GM21423 (cell line): ENCODE data around the gene KCNJ1.

ENCODE experiments used
- ATAC-seq: cut with Tn5 transposase; IDR thresholded peaks from one replicate; pipeline ENCODE4 v1.9.1; 2021; ENCODE audit warnings: mild to moderate bottlenecking, moderate library complexity; ENCODE audit not compliant: unreplicated experiment

KCNJ1 gene

DNA sequence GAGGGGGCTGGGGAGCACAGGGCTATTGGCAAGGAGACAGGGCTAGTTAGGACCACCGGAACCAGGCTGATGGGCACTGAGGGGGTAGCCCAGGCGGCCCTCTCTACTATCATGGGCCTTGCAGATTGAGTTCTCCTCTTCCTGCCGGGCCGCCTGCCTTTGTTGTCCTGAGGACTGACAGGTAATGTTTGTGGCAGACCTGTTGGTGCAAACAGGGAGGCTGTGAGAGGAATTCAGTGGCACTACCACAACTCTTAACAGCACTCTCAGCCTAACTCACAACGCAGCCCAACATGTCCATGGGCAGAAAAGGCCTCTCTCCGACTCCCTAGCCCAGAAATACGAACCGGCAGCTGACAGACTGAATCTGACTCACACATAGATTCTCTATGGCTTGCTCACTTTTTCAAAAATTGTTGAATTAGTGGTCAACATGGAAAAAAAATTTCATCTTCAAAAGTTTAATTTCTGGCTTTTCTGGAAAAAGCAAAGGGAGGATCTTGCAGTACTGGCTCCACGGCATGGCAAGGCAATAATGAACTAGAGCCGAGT lies 35.5 kb upstream of the KCNJ1 start:
- ATAC-seq = no peak

DNA sequence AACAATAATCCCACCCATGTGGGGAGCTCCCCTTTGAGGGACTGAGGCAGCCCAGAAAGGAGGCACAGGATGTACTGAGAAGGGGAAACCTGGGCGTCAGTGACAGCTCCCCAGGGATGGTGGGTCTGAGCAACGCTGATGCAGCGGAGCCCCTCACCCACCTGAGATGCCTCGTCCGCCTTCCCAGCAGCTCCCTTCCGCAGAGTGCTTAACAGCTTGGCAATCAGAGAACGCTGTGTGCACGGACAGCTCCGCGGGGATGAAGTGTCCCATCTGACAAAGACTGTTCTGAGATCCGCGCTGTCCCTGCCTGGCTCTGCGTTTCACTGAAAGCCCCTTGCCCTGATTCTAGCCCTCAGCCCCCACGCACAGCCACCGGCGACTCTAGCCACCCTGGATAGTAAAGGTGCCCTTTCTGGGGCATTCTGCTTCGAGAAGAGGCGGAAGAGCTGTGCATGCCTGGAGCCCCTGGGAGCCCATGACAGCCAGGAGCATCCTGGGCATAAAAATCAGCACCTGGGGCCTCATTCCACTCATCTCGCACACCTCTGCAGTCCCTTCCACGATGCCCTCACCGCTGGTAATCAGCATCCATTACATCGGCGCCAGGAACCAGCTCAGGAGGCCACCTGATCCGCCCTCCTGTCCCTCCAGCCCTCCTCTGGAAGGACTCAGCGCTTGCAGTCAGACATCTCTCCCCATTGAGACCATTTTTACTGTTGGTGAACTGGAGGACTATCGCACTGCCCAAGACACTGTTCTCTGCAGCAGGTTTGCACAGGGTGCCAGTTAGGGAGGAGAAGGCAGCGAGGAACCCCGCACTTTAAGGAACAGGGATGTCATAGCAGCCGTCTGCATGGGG lies 34.8 kb upstream of the KCNJ1 start:
- no peak for ATAC-seq

GRCh38 chr11:128900468-128900867 lies 33.4 kb upstream of the KCNJ1 start:
- no peak for ATAC-seq

GRCh38 chr11:128898580-128899344 lies 31.7 kb upstream of the KCNJ1 start:
- no peak for ATAC-seq

DNA sequence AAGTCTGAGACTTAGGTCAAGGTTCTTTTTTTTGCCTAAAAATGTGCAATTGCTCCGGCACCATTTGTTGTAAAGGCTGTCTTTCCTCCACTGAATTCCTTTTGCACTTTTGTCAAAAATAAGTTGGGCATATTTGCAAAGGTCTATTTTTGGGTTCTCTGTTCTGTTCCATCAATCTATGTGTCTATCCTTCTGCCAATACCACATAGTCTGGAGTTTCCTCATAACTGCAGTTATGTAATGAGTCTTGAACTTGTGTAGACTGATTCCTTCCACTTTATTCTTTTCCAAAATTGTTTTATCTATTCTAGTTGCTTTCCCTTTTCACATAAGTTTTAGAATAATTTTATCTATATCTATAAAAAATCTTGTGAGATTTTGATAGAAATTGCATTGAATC lies 30.7 kb upstream of the KCNJ1 start:
- ATAC-seq = no peak

- no peak for ATAC-seq
Observed at GRCh38 chr11:128896356-128896755, 29.3 kb upstream of the KCNJ1 start.

- ATAC-seq = no peak
Observed at GRCh38 chr11:128895526-128895925, 28.4 kb upstream of the KCNJ1 start.

DNA sequence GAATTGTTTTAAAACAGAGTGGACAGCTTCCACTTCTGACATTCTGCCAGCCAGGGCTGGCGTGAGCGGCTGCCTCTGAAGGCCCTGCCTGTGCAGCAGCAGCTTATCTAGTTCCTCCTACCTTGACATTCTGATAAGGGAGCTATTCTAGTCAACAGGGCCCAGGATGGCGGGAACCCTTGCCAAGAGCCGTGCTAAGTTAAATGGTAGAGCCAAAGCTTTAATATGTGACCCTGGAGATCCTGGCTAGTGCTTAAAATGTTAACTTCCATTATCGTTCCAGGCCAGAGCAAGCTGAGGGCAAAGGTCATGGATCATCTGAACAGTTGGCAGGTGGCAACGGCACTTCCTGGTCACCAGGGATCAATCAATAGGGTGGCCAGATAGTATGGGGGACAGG lies 27.6 kb upstream of the KCNJ1 start:
- ATAC-seq = no peak

DNA sequence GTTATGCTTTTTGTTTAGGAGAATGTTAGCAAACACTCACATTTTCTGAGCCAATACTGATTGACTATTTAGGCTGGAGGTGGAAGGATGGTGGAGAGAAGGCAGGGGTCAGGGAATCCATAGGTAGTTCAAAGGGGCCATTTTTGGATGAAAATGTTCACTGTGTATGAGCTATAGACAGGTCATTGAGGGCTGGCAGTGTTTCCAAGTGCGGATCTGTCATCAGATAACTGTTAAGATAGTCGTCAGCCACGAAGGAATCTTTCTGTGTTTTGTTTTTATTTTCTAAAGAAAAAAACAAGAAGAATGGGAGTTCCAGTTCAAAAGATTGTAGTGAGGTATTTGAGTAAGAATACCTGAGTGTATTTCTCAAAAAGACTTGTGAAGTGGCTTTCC lies 27.2 kb upstream of the KCNJ1 start:
- no peak for ATAC-seq

- peak; percentile 79 for ATAC-seq
Observed at GRCh38 chr11:128893578-128894285, 26.6 kb upstream of the KCNJ1 start.

DNA sequence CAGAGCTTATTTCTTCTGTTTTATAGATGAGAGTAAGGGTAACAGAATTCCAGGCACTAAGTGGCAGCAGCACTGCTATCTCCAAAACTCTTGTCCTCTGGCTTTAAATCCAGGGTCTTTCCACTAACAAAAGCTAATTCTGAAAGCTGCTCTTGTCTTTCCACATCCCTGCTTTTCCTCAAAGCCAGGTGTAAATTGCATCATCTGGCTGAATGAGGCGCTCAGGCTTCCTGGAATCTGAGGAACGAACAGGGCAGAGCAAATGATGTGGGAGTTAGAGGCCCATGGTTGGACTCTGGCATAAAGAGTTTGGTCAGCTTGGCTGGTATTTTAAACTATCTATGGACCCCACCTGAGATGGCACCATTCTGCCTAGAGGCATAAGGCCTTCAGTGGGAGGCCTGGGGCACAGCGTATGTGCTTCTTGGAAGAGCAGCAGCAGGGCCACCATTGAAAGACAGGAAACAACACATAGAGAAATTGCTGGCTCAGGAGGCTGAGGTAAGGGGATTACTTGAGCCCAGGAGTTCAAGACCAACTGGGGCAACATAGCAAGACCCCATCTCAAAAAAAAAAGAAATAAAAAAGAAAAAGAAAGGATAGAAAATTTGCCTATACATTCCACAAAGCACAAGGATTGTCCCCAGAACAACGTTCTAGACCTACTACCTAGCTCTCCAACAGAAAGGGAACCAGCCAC lies 25.9 kb upstream of the KCNJ1 start:
- no peak for ATAC-seq

DNA sequence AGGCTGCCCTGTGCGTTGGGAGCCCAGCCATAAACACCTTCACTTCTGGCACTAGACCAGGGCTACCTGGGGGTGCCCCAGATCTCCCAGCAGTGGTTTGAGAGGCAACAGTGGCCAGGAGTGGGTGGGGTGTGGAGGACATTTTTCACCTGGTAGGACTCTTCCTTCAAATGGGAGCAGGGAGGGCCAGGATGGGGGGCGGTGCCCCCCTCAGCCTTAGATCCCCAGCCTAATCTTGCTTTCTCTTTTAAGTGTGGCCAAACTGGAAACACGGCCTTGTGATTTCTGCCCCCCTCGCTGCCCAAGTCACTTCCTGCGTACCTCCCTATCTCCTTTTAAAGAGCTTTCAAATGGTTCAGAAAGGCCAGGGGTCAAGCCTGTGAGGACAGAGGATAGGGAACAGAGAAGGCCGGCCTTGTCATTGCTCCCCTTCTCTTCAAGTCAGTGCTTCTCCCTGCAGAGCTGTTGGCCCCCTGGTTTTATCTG lies 24.9 kb upstream of the KCNJ1 start:
- ATAC-seq = no peak

GRCh38 chr11:128890543-128891368 lies 23.7 kb upstream of the KCNJ1 start, which contains the start of gene KCNJ5:
TSS of gene KCNJ5 (plus strand) at chr11:128891356. CDS start at chr11:128911274, 19,918 bp downstream.
- ATAC-seq = no peak

DNA sequence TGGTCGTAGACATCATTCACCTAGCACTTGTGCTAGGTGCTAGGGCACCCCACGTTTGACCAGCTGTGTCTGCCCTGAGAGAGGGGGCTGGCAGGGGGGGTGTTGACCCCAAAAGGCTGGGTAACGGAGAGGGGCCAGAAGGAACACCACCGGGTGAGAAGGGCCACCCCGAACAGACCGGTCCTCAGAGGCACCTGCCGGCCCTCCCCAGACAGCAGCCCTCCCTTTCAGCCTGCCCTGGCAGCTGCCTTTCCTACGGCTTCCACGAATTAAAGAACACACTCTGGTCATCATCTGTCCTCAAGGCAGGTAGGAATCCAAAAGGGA lies 23.1 kb upstream of the KCNJ1 start:
- no peak for ATAC-seq

GRCh38 chr11:128889657-128890213 lies 22.6 kb upstream of the KCNJ1 start:
- ATAC-seq = no peak

DNA sequence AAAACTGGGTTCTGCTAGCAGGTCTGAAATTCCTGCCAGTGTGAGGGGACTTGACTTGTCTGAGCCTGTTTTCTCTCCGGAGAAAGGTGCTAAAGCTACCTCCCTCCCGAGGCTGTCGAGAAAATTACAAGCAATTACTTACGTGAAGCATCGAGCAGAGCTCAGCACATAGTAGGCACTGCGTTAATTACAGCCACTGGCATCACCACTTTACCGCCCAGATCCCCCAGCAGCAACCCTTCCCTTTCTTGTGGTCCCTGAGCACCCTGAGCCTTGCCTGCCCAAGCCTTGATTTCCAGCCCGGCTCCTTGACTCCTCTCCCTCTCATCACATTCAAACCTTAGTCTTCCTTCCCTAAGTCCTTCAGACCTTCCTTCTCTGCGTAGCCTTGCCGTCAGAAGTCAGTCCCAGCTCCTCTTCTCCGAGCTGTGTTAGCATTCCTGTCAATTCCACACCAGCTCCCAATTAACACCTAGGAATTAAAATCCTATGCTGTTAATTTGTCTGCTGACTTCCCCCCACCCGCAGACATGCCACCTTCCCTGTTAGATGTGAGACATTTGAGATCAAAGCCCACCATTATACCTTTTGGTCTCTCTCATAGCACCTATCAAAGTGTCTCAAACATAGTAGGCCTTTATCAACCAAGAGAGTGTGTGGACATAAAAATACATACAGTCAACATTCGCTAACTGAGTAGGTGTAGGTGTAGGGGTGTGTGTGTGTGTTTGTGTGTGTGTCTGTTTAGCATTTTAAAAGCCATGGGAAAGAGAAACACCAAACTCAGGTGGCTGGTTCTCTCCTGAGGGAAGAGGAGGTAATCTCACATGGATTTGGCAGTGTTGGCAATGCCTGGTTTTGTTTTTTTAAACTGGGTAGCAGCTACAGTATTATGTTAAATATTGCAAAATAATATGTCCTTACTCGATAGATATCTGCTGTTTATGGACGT lies 21.2 kb upstream of the KCNJ1 start:
- no peak for ATAC-seq

DNA sequence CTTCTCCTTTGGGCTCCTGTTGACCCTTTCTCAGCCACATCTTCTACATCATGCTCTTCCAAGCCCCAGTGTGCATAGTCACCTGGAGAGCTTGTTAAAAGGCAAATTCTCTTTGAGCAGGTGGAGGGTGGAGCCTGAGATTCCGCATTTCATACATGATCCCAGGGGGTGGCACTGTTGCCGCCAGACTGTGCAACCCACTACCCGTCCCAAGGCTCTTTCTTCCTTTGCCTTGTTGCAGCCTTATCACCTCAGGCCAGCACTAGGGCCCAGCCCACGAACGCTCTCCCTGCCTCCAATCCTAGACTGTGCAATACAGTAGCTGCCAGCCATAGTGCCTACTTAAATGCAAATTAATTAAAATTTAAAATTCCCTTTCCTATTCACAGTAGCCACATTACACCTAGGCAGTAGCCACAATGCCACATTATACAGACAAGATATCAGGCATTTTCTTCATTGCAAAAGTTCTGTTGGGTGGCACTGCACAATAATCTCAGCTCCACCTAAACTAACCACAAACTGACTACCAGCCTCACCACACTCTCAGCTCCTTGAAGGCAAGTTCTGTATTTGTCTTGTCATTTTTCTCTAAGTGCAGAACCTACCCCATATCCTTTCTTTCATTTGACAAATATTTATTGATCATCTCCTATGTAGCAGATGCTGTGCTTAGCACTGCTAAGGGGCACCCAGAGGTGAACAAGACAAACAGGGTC lies 19.5 kb upstream of the KCNJ1 start:
- ATAC-seq = no peak
